ENCODE results near the gene GNPNAT1. TPM values are rescaled to one million over a fixed set of nuclear protein-coding genes. Genes with fewer than 3 reads are reported as not detected.

GNPNAT1 gene
- total and polyA plus RNA-seq, 3 experiments from 2014 or later: 11.2 to 36.0 (median 35.0) TPM

DNA sequence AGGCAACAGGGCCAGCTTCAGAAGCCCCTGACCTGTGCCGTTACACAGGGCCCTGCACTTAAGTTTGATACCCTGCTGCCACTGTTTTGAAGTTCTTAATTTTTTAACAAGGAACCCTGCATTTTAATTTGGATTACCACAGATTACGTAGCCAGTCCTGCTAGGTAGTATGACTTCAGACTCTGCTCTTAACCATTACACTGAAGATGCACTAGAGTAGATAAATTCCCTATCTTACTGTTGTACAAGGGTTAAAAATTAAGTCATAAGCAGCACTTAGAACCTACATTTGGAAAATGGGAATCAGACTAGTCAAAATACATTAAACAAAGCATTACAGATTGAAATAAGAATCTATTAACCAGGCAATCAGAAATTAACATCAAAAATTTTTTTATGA, 2.3 kb downstream of the GNPNAT1 start:
- ChIA-PET CTCF (no interaction called here), POLR2A (no interaction called here)
- H3K4me1 Mint-ChIP-seq: peaks cover 37 to 55% (median 46%) of the 10 kb centered on the region in 3 donors
- Histone ChIP-seq H3K9me3 (ENCODE audit: low read length) (no peaks in the 10 kb centered on the region), H3K4me1 (ENCODE audit: insufficient read depth, low read length) (peaks cover 16% of the 10 kb centered on the region), H3K27me3 (ENCODE audit: insufficient read depth, low read length, poor library complexity, severe bottlenecking) (no peaks in the 10 kb centered on the region), H3K27ac (ENCODE audit: low read depth, low read length) (no peak overlapping the region), H3K4me3 (ENCODE audit: low read length) (no peak overlapping the region), H3K36me3 (ENCODE audit: insufficient read depth, low read length) (no peaks in the 10 kb centered on the region)
- peaks cover 0 to 3% (median 0%) of the 10 kb centered on the region in 3 donors for H3K36me3 Mint-ChIP-seq
- H3K27ac Mint-ChIP-seq: peak overlapping the region in 5 of 8 donors; percentile 41 to 90 (median 66)
- H3K27me3 Mint-ChIP-seq: peaks cover 0 to 1% of the 10 kb centered on the region in 2 donors
- peak overlapping the region in 3 of 7 donors; percentile 9 to 82 (median 34) for H3K4me3 Mint-ChIP-seq
- DNase-seq: no peak
- H3K9me3 Mint-ChIP-seq: no peaks in the 10 kb centered on the region

DNA sequence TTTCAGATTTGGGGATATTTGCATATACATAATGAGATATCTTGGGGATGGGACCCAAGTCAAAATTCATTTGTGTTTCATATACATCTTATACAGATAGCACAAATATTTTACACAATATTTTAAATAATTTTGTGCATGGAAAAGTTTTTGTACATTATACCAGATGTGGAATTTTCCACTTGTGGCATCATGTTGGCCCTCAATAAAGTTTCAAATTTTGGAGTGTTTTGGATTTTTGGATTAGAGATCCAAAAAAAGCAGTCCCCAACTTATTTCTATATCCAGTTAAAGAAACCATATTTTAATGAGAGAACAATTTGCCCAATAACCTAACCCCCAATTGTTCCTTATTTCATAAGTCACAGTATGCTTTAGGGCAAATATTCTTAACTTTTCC, 4.5 kb downstream of the GNPNAT1 start:
- ChIA-PET CTCF (no interaction called here), POLR2A (no interaction called here)
- Histone ChIP-seq H3K27ac (ENCODE audit: low read depth, low read length) (no peak overlapping the region), H3K4me1 (ENCODE audit: insufficient read depth, low read length) (peaks cover 12% of the 10 kb centered on the region), H3K27me3 (ENCODE audit: insufficient read depth, low read length, poor library complexity, severe bottlenecking) (no peaks in the 10 kb centered on the region), H3K4me3 (ENCODE audit: low read length) (no peak overlapping the region), H3K36me3 (ENCODE audit: insufficient read depth, low read length) (no peaks in the 10 kb centered on the region), H3K9me3 (ENCODE audit: low read length) (no peaks in the 10 kb centered on the region)
- peaks cover 0 to under 1% of the 10 kb centered on the region in 2 donors for H3K27me3 Mint-ChIP-seq
- H3K4me3 Mint-ChIP-seq: no peak overlapping the region
- no peak overlapping the region for H3K27ac Mint-ChIP-seq
- no peaks in the 10 kb centered on the region for H3K9me3 Mint-ChIP-seq
- H3K4me1 Mint-ChIP-seq: peaks cover 32 to 45% (median 39%) of the 10 kb centered on the region in 3 donors
- peaks cover 0 to 10% (median 0%) of the 10 kb centered on the region in 3 donors for H3K36me3 Mint-ChIP-seq
- no peak for DNase-seq

DNA sequence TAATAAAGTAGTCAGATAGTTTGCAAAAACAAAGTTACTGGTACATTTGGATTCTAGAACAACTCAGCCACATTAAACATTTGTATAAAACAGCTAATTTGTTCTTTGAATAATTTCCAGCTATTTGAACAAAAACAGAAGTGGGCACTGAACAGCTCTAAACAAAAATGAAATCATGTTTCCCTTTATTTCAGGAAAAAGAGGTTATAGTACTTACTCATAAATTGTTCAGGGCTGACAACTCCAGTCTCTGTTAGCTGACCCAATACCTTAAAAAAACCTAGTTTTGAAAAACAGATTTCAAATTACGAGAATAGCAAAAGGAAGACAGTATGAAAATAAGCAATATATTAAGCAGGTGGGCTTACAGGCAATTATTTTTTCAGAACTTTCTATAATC, 8.2 kb downstream of the GNPNAT1 start:
- Mint-ChIP-seq H3K27ac (peak overlapping the region in 1 of 8 donors; percentile 64), H3K4me3 (no peak overlapping the region), H3K9me3 (no peaks in the 10 kb centered on the region), H3K27me3 (no peaks in the 10 kb centered on the region), H3K36me3 (peaks cover 0 to 20% (median 0%) of the 10 kb centered on the region in 3 donors), H3K4me1 (peaks cover 7 to 17% (median 10%) of the 10 kb centered on the region in 3 donors)
- no peaks in the 10 kb centered on the region for H3K4me1 ChIP-seq (ENCODE audit: insufficient read depth, low read length)
- POLR2A ChIA-PET: no interaction called here
- CTCF ChIA-PET: no interaction called here
- H3K27me3 ChIP-seq (ENCODE audit: insufficient read depth, low read length, poor library complexity, severe bottlenecking): no peaks in the 10 kb centered on the region
- H3K9me3 ChIP-seq (ENCODE audit: low read length): no peaks in the 10 kb centered on the region
- no peak overlapping the region for H3K27ac ChIP-seq (ENCODE audit: low read depth, low read length)
- DNase-seq: no peak
- no peaks in the 10 kb centered on the region for H3K36me3 ChIP-seq (ENCODE audit: insufficient read depth, low read length)
- no peak overlapping the region for H3K4me3 ChIP-seq (ENCODE audit: low read length)

DNA sequence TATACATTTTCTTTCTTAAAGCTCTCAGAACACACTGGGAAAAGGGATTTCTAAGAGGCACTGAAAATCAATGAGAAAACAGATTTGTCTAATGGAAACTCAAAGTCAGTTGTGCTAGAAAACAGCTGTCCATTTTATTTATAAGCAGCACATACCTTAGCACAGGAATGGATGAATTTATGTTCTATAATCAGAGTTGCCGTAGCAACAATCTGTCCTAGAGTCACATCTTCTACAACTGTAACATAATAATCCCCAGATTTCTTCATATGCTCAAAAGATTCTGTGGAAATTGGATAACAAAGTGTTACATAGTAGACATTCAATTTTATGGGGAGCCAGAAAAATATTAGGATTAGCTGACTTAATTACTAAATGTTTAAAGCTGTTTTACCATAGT, 9.8 kb downstream of the GNPNAT1 start:
- H3K4me3 ChIP-seq (ENCODE audit: low read length): no peak overlapping the region
- Mint-ChIP-seq H3K4me1 (peaks cover 2 to 5% (median 4%) of the 10 kb centered on the region in 3 donors), H3K27ac (peak overlapping the region in 1 of 8 donors; percentile 42), H3K9me3 (no peaks in the 10 kb centered on the region), H3K4me3 (no peak overlapping the region), H3K27me3 (no peaks in the 10 kb centered on the region), H3K36me3 (peaks cover 0 to 29% (median 4%) of the 10 kb centered on the region in 3 donors)
- no peak for DNase-seq
- H3K9me3 ChIP-seq (ENCODE audit: low read length): no peaks in the 10 kb centered on the region
- CTCF ChIA-PET: no interaction called here
- POLR2A ChIA-PET: no interaction called here
- no peaks in the 10 kb centered on the region for H3K4me1 ChIP-seq (ENCODE audit: insufficient read depth, low read length)
- no peaks in the 10 kb centered on the region for H3K27me3 ChIP-seq (ENCODE audit: insufficient read depth, low read length, poor library complexity, severe bottlenecking)
- H3K27ac ChIP-seq (ENCODE audit: low read depth, low read length): no peak overlapping the region
- no peaks in the 10 kb centered on the region for H3K36me3 ChIP-seq (ENCODE audit: insufficient read depth, low read length)

- DNase-seq: no peak
- ChIA-PET POLR2A (no interaction called here), CTCF (no interaction called here)
- H3K27ac ChIP-seq (ENCODE audit: low read depth, low read length): no peak overlapping the region
- no peak overlapping the region for H3K4me3 ChIP-seq (ENCODE audit: low read length)
- Mint-ChIP-seq H3K9me3 (no peaks in the 10 kb centered on the region), H3K4me3 (no peak overlapping the region), H3K4me1 (peaks cover 0 to 2% (median 2%) of the 10 kb centered on the region in 3 donors), H3K36me3 (peaks cover 0 to 33% (median 4%) of the 10 kb centered on the region in 3 donors), H3K27me3 (no peaks in the 10 kb centered on the region), H3K27ac (peak overlapping the region in 5 of 8 donors; percentile 1 to 76 (median 58))
- H3K36me3 ChIP-seq (ENCODE audit: insufficient read depth, low read length): no peaks in the 10 kb centered on the region
- H3K9me3 ChIP-seq (ENCODE audit: low read length): no peaks in the 10 kb centered on the region
- no peaks in the 10 kb centered on the region for H3K4me1 ChIP-seq (ENCODE audit: insufficient read depth, low read length)
- H3K27me3 ChIP-seq (ENCODE audit: insufficient read depth, low read length, poor library complexity, severe bottlenecking): no peaks in the 10 kb centered on the region
These were observed 10.5 kb downstream of the GNPNAT1 start for GRCh38 chr14:52780893-52781292.

GRCh38 chr14:52778702-52779101, 12.7 kb downstream of the GNPNAT1 start:
- H3K4me1 ChIP-seq (ENCODE audit: insufficient read depth, low read length): no peaks in the 10 kb centered on the region
- POLR2A ChIA-PET: no interaction called here
- DNase-seq: no peak
- no peak overlapping the region for H3K4me3 ChIP-seq (ENCODE audit: low read length)
- CTCF ChIA-PET: no interaction called here
- H3K27ac Mint-ChIP-seq: peak overlapping the region in 2 of 8 donors; percentile 17 to 38
- no peaks in the 10 kb centered on the region for H3K9me3 ChIP-seq (ENCODE audit: low read length)
- H3K4me1 Mint-ChIP-seq: peaks cover 0 to 2% (median 2%) of the 10 kb centered on the region in 3 donors
- H3K4me3 Mint-ChIP-seq: no peak overlapping the region
- no peaks in the 10 kb centered on the region for H3K27me3 ChIP-seq (ENCODE audit: insufficient read depth, low read length, poor library complexity, severe bottlenecking)
- H3K36me3 ChIP-seq (ENCODE audit: insufficient read depth, low read length): no peaks in the 10 kb centered on the region
- H3K36me3 Mint-ChIP-seq: peaks cover 0 to 51% (median 13%) of the 10 kb centered on the region in 3 donors
- no peaks in the 10 kb centered on the region for H3K27me3 Mint-ChIP-seq
- no peaks in the 10 kb centered on the region for H3K9me3 Mint-ChIP-seq
- H3K27ac ChIP-seq (ENCODE audit: low read depth, low read length): no peak overlapping the region

GRCh38 chr14:52776816-52777215, 14.6 kb downstream of the GNPNAT1 start:
- Histone ChIP-seq H3K9me3 (ENCODE audit: low read length) (no peaks in the 10 kb centered on the region), H3K27ac (ENCODE audit: low read depth, low read length) (no peak overlapping the region), H3K27me3 (ENCODE audit: insufficient read depth, low read length, poor library complexity, severe bottlenecking) (no peaks in the 10 kb centered on the region), H3K4me3 (ENCODE audit: low read length) (no peak overlapping the region), H3K36me3 (ENCODE audit: insufficient read depth, low read length) (peaks cover 11% of the 10 kb centered on the region), H3K4me1 (ENCODE audit: insufficient read depth, low read length) (no peaks in the 10 kb centered on the region)
- Mint-ChIP-seq H3K9me3 (no peaks in the 10 kb centered on the region), H3K4me3 (no peak overlapping the region), H3K36me3 (peaks cover 4 to 59% (median 19%) of the 10 kb centered on the region in 3 donors), H3K4me1 (peaks cover 0 to 2% (median 2%) of the 10 kb centered on the region in 3 donors), H3K27me3 (no peaks in the 10 kb centered on the region), H3K27ac (peak overlapping the region in 1 of 8 donors; percentile 51)
- DNase-seq: no peak
- ChIA-PET CTCF (interaction anchor here (0.8 to 1.6 kb wide), 5 partner anchors 14 to 79 kb away, joined by 3 read pairs; partner anchors contain the start of gene STYX), POLR2A (interaction anchor here (1.0 kb wide), 1 partner anchor 225 kb away, joined by 3 read pairs; the partner anchor contains the start of genes GPR137C and TXNDC16)

DNA sequence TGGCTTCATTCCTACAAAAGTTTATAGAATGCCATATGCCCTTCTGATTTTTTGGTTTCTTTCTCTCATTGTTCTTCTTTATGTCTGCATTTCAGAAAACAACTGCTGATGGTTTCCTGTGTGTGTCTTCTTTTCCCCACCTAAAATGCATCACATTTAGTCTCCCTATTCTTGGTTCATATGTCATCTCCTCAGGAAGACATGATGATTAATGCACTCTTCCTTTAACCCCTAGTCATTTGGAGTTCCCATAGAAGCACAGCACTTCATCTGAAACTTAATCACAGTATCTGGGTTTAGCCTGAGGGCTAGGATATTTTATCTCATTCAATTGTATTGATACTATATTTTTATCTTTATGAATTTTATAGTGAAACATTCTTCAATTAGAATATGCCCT, 21.5 kb downstream of the GNPNAT1 start:
- Mint-ChIP-seq H3K27me3 (no peaks in the 10 kb centered on the region), H3K9me3 (no peaks in the 10 kb centered on the region), H3K4me1 (peaks cover 10 to 24% (median 15%) of the 10 kb centered on the region in 3 donors), H3K4me3 (no peak overlapping the region), H3K27ac (peak overlapping the region in 3 of 8 donors; percentile 4 to 77 (median 13)), H3K36me3 (peaks cover 20 to 81% (median 28%) of the 10 kb centered on the region in 3 donors)
- Histone ChIP-seq H3K27ac (ENCODE audit: low read depth, low read length) (no peak overlapping the region), H3K4me3 (ENCODE audit: low read length) (no peak overlapping the region), H3K36me3 (ENCODE audit: insufficient read depth, low read length) (peaks cover 35% of the 10 kb centered on the region), H3K4me1 (ENCODE audit: insufficient read depth, low read length) (no peaks in the 10 kb centered on the region), H3K9me3 (ENCODE audit: low read length) (no peaks in the 10 kb centered on the region), H3K27me3 (ENCODE audit: insufficient read depth, low read length, poor library complexity, severe bottlenecking) (no peaks in the 10 kb centered on the region)
- no peak for DNase-seq
- ChIA-PET POLR2A (no interaction called here), CTCF (no interaction called here)

Measured in CD8-positive, alpha-beta memory T cell (primary cell).